Astrocyte (in vitro differentiated cells and primary cell): ENCODE results near the gene C10orf90. TPM values are rescaled to one million over a fixed set of nuclear protein-coding genes. Genes with fewer than 3 reads are reported as not detected.

Experiments
- DNase-seq: peaks from one replicate; pipeline ENCODE4 v3.0.0-alpha.2; 2010; ENCODE audit warnings: low read depth
- FAIRE-seq: peaks from 2 replicates; lab custom pipeline; 2011; peaks lifted over from hg19 to GRCh38; lab: Jason Lieb, UNC
- H2AFZ ChIP-seq: 2 replicates; pipeline ENCODE4 v1.6.0; 2012; ENCODE audit warnings: low read depth, low read length, inconsistent platforms
- H3K27ac ChIP-seq: 2 replicates; pipeline ENCODE4 v1.5.1; 2011; ENCODE audit warnings: low read depth, low read length, inconsistent platforms
- H3K27me3 ChIP-seq: 2 replicates; pipeline ENCODE4 v1.6.0; 2011; ENCODE audit warnings: low read length, inconsistent platforms; ENCODE audit not compliant: insufficient read depth
- H3K36me3 ChIP-seq: 2 replicates; pipeline ENCODE4 v1.5.1; 2011; ENCODE audit warnings: low read length, inconsistent platforms; ENCODE audit not compliant: insufficient read depth
- H3K4me1 ChIP-seq: 2 replicates; pipeline ENCODE4 v1.5.1; 2011; ENCODE audit warnings: low read length, inconsistent platforms; ENCODE audit not compliant: insufficient read depth
- H3K4me2 ChIP-seq: 2 replicates; pipeline ENCODE4 v1.6.0; 2012; ENCODE audit warnings: low read length, inconsistent platforms
- H3K4me3 ChIP-seq: 2 replicates; pipeline ENCODE4 v1.5.1; 2011; ENCODE audit warnings: low read depth, mild to moderate bottlenecking, low read length, inconsistent platforms; ENCODE audit not compliant: insufficient read depth
- H3K79me2 ChIP-seq: 2 replicates; pipeline ENCODE4 v1.6.0; 2012; ENCODE audit warnings: mild to moderate bottlenecking, low read length, inconsistent platforms; ENCODE audit not compliant: insufficient read depth
- H3K9ac ChIP-seq: 2 replicates; pipeline ENCODE4 v1.6.0; 2012; ENCODE audit warnings: mild to moderate bottlenecking, low read length, inconsistent platforms
- H3K9me3 ChIP-seq: 2 replicates; pipeline ENCODE4 v1.5.1; 2012; ENCODE audit warnings: low read depth, mild to moderate bottlenecking, low read length, inconsistent platforms; ENCODE audit not compliant: insufficient read depth
- H4K20me1 ChIP-seq: 2 replicates; pipeline ENCODE4 v1.6.0; 2012; ENCODE audit warnings: low read length, inconsistent platforms; ENCODE audit not compliant: insufficient read depth
- H3K27ac Mint-ChIP-seq: one replicate; pipeline ENCODE4 v1.8.0; 2021; ENCODE audit warnings: mild to moderate bottlenecking, mixed read lengths; ENCODE audit not compliant: unreplicated experiment
- H3K27me3 Mint-ChIP-seq: one replicate; pipeline ENCODE4 v1.8.0; 2021; ENCODE audit warnings: low read depth, mixed read lengths; ENCODE audit not compliant: unreplicated experiment
- H3K36me3 Mint-ChIP-seq: one replicate; pipeline ENCODE4 v1.8.0; 2021; ENCODE audit warnings: low read depth, mixed read lengths; ENCODE audit not compliant: unreplicated experiment
- H3K4me1 Mint-ChIP-seq: one replicate; pipeline ENCODE4 v1.8.0; 2021; ENCODE audit warnings: low read depth, mixed read lengths; ENCODE audit not compliant: unreplicated experiment
- H3K4me3 Mint-ChIP-seq: one replicate; pipeline ENCODE4 v1.8.0; 2021; ENCODE audit warnings: mild to moderate bottlenecking, moderate library complexity, mixed read lengths; ENCODE audit not compliant: unreplicated experiment
- H3K9me3 Mint-ChIP-seq: one replicate; pipeline ENCODE4 v1.8.0; 2021; ENCODE audit warnings: mild to moderate bottlenecking, mixed read lengths; ENCODE audit not compliant: unreplicated experiment
- CTCF ChIP-seq: IDR thresholded peaks from 2 replicates; pipeline ENCODE4 v1.5.1; 2011; ENCODE audit warnings: low read depth, mild to moderate bottlenecking, inconsistent platforms, low read length, moderate library complexity; ENCODE audit not compliant: insufficient read depth
- EZH2 ChIP-seq: IDR thresholded peaks from 2 replicates; pipeline ENCODE4 v1.6.1; 2012; ENCODE audit warnings: mild to moderate bottlenecking, low read length, inconsistent platforms; ENCODE audit not compliant: insufficient read depth
- total RNA-seq: library from RNA; stranded (reverse); gene quantifications from 2 replicates; pipeline ENCODE4 v1.2.1, GENCODE V29; 2021

The C10orf90 gene
- total RNA-seq, 1 donor from 2014 or later, result not detected

- no peaks in the 10 kb centered on the region for H3K9me3 Mint-ChIP-seq
- no peak for FAIRE-seq
- peak overlapping the region; percentile 30 for H3K4me2 ChIP-seq
These were observed 31.0 kb upstream of the C10orf90 start for GRCh38 chr10:126701526-126701925.

GRCh38 chr10:126696684-126697083 lies 26.2 kb upstream of the C10orf90 start:
- Mint-ChIP-seq H3K27ac (no peak overlapping the region), H3K4me1 (peaks cover 3% of the 10 kb centered on the region), H3K36me3 (peaks cover 2% of the 10 kb centered on the region), H3K9me3 (peaks cover 5% of the 10 kb centered on the region), H3K27me3 (no peaks in the 10 kb centered on the region), H3K4me3 (no peak overlapping the region)
- Histone ChIP-seq H3K9me3 (no peaks in the 10 kb centered on the region), H3K4me2 (no peak overlapping the region), H3K36me3 (no peaks in the 10 kb centered on the region), H3K27ac (no peak overlapping the region), H3K4me3 (no peak overlapping the region), H4K20me1 (no peaks in the 10 kb centered on the region), H3K27me3 (no peaks in the 10 kb centered on the region), H3K9ac (no peak overlapping the region), H2AFZ (no peak overlapping the region), H3K79me2 (no peaks in the 10 kb centered on the region), H3K4me1 (peaks cover under 1% of the 10 kb centered on the region)
- TF ChIP-seq CTCF (no peak), EZH2 (no peak)
- DNase-seq (no peak), FAIRE-seq (no peak)

More at GRCh38 chr10:126701526-126701925, 31.0 kb upstream of the C10orf90 start:
- Histone ChIP-seq H3K27ac (no peak overlapping the region), H2AFZ (no peak overlapping the region), H3K4me1 (peaks cover 5% of the 10 kb centered on the region), H3K9ac (no peak overlapping the region), H4K20me1 (no peaks in the 10 kb centered on the region), H3K27me3 (peaks cover 27% of the 10 kb centered on the region), H3K36me3 (no peaks in the 10 kb centered on the region), H3K9me3 (no peaks in the 10 kb centered on the region), H3K79me2 (no peaks in the 10 kb centered on the region), H3K4me3 (no peak overlapping the region)
- no peak for TF ChIP-seq EZH2
- TF ChIP-seq CTCF, result no peak
- Mint-ChIP-seq H3K4me1 (peaks cover 18% of the 10 kb centered on the region), H3K4me3 (no peak overlapping the region), H3K36me3 (peaks cover 2% of the 10 kb centered on the region), H3K27ac (no peak overlapping the region), H3K27me3 (peaks cover 21% of the 10 kb centered on the region)
- no peak for DNase-seq

- Histone ChIP-seq H3K27me3 (peaks cover 9% of the 10 kb centered on the region), H3K27ac (no peak overlapping the region), H4K20me1 (no peaks in the 10 kb centered on the region), H3K79me2 (no peaks in the 10 kb centered on the region), H3K9me3 (no peaks in the 10 kb centered on the region), H2AFZ (no peak overlapping the region), H3K4me2 (no peak overlapping the region), H3K36me3 (no peaks in the 10 kb centered on the region), H3K4me3 (no peak overlapping the region), H3K4me1 (peaks cover 9% of the 10 kb centered on the region), H3K9ac (no peak overlapping the region)
- H3K36me3 Mint-ChIP-seq, result no peaks in the 10 kb centered on the region
- TF ChIP-seq EZH2 (no peak), CTCF (no peak)
- H3K4me3 Mint-ChIP-seq, result no peak overlapping the region
- no peak overlapping the region for H3K27ac Mint-ChIP-seq
- H3K9me3 Mint-ChIP-seq, result peaks cover 8% of the 10 kb centered on the region
- FAIRE-seq (no peak), DNase-seq (no peak)
- peaks cover 8% of the 10 kb centered on the region for H3K4me1 Mint-ChIP-seq
- H3K27me3 Mint-ChIP-seq, result peaks cover 3% of the 10 kb centered on the region
These were observed 21.0 kb upstream of the C10orf90 start for GRCh38 chr10:126691456-126691855.
